HEK293 (cell line): ENCODE measurements around the gene DIS3L2.

ENCODE experiments used
- CTCF ChIA-PET: fragments of 350-600 bp; formaldehyde crosslinking; extraction: SDS; loops from one replicate; lab custom pipeline; 2021; ENCODE audit warnings: antibody characterized with exemption; lab: Yijun Ruan, JAX
- POLR2A ChIA-PET: fragments of 300-600 bp; formaldehyde crosslinking; extraction: SDS; loops from one replicate; lab custom pipeline; 2020; ENCODE audit warnings: antibody characterized with exemption, inconsistent platforms; lab: Yijun Ruan, JAX
- H3K27ac ChIP-seq: fragments of 200-500 bp; sonication (Bioruptor generic); 2 replicates; pipeline ENCODE4 v1.5.1; 2014; ENCODE audit warnings: low read depth, low read length, control low read depth, inconsistent platforms; ENCODE audit errors: extremely low read depth
- H3K36me3 ChIP-seq, 2 experiments: fragments of 200-500 bp in 1 of 2; sonication (Bioruptor generic) in 1 of 2; 1 replicate in 1 of 2; 2 replicates in 1 of 2; pipeline ENCODE4 v1.5.1; 2014 to 2017; ENCODE audit warnings: inconsistent platforms in 2 of 2, low read length in 2 of 2; ENCODE audit not compliant: control insufficient read depth in 2 of 2, insufficient read depth in 1 of 2
- H3K4me1 ChIP-seq: fragments of 200-500 bp; sonication (Bioruptor generic); 2 replicates; pipeline ENCODE4 v1.5.1; 2014; ENCODE audit warnings: mild to moderate bottlenecking, low read length, inconsistent platforms; ENCODE audit not compliant: control insufficient read depth, insufficient read depth
- H3K4me3 ChIP-seq: 2 replicates; pipeline ENCODE4 v1.5.1; 2011; ENCODE audit warnings: low read depth, mild to moderate bottlenecking, control low read depth, low read length, moderate library complexity
- H3K9me3 ChIP-seq: fragments of 200-500 bp; sonication (Bioruptor generic); 2 replicates; pipeline ENCODE4 v1.5.1; 2014; ENCODE audit warnings: low read depth, low read length, inconsistent platforms; ENCODE audit not compliant: control insufficient read depth, insufficient read depth
- AEBP2 ChIP-seq: fragments of 450-650 bp; formaldehyde crosslinking; IDR thresholded peaks from 2 replicates; pipeline ENCODE4 v1.5.1; 2016; ENCODE audit warnings: missing biosample characterization, missing genetic modification characterization, borderline replicate concordance
- EGR2 ChIP-seq: fragments of 450-650 bp; formaldehyde crosslinking; IDR thresholded peaks from 2 replicates; pipeline ENCODE4 v1.5.1; 2016; ENCODE audit warnings: low read depth, missing biosample characterization, missing genetic modification characterization
- GLI2 ChIP-seq: fragments of 450-650 bp; formaldehyde crosslinking; IDR thresholded peaks from 2 replicates; pipeline ENCODE4; 2017; ENCODE audit warnings: missing biosample characterization, missing genetic modification characterization, low read depth, borderline replicate concordance
- KLF1 ChIP-seq: fragments of 450-650 bp; formaldehyde crosslinking; IDR thresholded peaks from 2 replicates; pipeline ENCODE4 v1.5.1; 2016; ENCODE audit warnings: missing biosample characterization, missing genetic modification characterization
- KLF17 ChIP-seq: fragments of 450-650 bp; formaldehyde crosslinking; IDR thresholded peaks from 2 replicates; pipeline ENCODE4 v1.5.1; 2016; ENCODE audit warnings: missing biosample characterization, missing genetic modification characterization
- MYNN ChIP-seq: fragments of 450-650 bp; formaldehyde crosslinking; IDR thresholded peaks from 2 replicates; pipeline ENCODE4 v1.5.1; 2016; ENCODE audit warnings: missing biosample characterization, missing genetic modification characterization, borderline replicate concordance
- PBX3 ChIP-seq: sonication (generic); formaldehyde crosslinking; IDR thresholded peaks from 2 replicates; pipeline ENCODE4 v1.8.1; 2022; ENCODE audit warnings: mild to moderate bottlenecking, moderate library complexity, missing genetic modification reagents
- SP2 ChIP-seq: fragments of 450-650 bp; formaldehyde crosslinking; IDR thresholded peaks from 2 replicates; pipeline ENCODE4 v1.5.1; 2016; ENCODE audit warnings: missing biosample characterization, missing genetic modification characterization
- WT1 ChIP-seq: fragments of 450-650 bp; formaldehyde crosslinking; IDR thresholded peaks from 2 replicates; pipeline ENCODE4 v1.5.1; 2016; ENCODE audit warnings: missing biosample characterization, missing genetic modification characterization
- YY1 ChIP-seq: fragments of 450-650 bp; formaldehyde crosslinking; IDR thresholded peaks from 2 replicates; pipeline ENCODE4 v1.5.1; 2018; ENCODE audit warnings: missing biosample characterization, missing genetic modification characterization
- YY2 ChIP-seq: fragments of 450-650 bp; formaldehyde crosslinking; IDR thresholded peaks from 2 replicates; pipeline ENCODE4 v1.5.1; 2016; ENCODE audit warnings: missing biosample characterization, missing genetic modification characterization
- ZNF155 ChIP-seq: fragments of 450-650 bp; formaldehyde crosslinking; IDR thresholded peaks from 2 replicates; pipeline ENCODE4 v1.5.1; 2016; ENCODE audit warnings: missing biosample characterization, missing genetic modification characterization
- ZNF24 ChIP-seq: fragments of 450-650 bp; formaldehyde crosslinking; IDR thresholded peaks from 2 replicates; pipeline ENCODE4 v1.5.1; 2016; ENCODE audit warnings: missing biosample characterization, missing genetic modification characterization
- ZNF37A ChIP-seq: fragments of 450-650 bp; IDR thresholded peaks from 2 replicates; pipeline ENCODE4 v1.5.1; 2018; ENCODE audit warnings: missing biosample characterization, missing genetic modification characterization
- ZNF398 ChIP-seq: fragments of 450-650 bp; formaldehyde crosslinking; IDR thresholded peaks from 2 replicates; pipeline ENCODE4 v1.5.1; 2017; ENCODE audit warnings: missing biosample characterization, missing genetic modification characterization
- ZNF423 ChIP-seq: fragments of 450-650 bp; formaldehyde crosslinking; IDR thresholded peaks from 2 replicates; pipeline ENCODE4 v1.5.1; 2016; ENCODE audit warnings: missing biosample characterization, missing genetic modification characterization
- ZNF513 ChIP-seq: fragments of 450-650 bp; IDR thresholded peaks from 2 replicates; pipeline ENCODE4 v1.5.1; 2018; ENCODE audit warnings: missing biosample characterization, missing genetic modification characterization
- ZNF521 ChIP-seq: fragments of 450-650 bp; formaldehyde crosslinking; IDR thresholded peaks from 2 replicates; pipeline ENCODE4 v1.5.1; 2017; ENCODE audit warnings: missing biosample characterization, mild to moderate bottlenecking, missing genetic modification characterization
- ZNF529 ChIP-seq: fragments of 450-650 bp; formaldehyde crosslinking; IDR thresholded peaks from 2 replicates; pipeline ENCODE4 v1.5.1; 2017; ENCODE audit warnings: missing genetic modification characterization, missing biosample characterization; ENCODE audit not compliant: insufficient replicate concordance
- ZNF558 ChIP-seq: fragments of 450-650 bp; formaldehyde crosslinking; IDR thresholded peaks from 2 replicates; pipeline ENCODE4 v1.5.1; 2016; ENCODE audit warnings: missing biosample characterization, missing genetic modification characterization
- ZSCAN23 ChIP-seq: fragments of 450-650 bp; formaldehyde crosslinking; IDR thresholded peaks from 2 replicates; pipeline ENCODE4 v1.5.1; 2016; ENCODE audit warnings: missing biosample characterization, missing genetic modification characterization
- ZSCAN30 ChIP-seq: fragments of 450-650 bp; IDR thresholded peaks from 2 replicates; pipeline ENCODE4 v1.5.1; 2018; ENCODE audit warnings: missing biosample characterization, mild to moderate bottlenecking, missing genetic modification characterization, moderate library complexity
- TF ChIP-seq, protein P1 (sequence below): fragments of 450-650 bp; formaldehyde crosslinking; conservative IDR thresholded peaks from 2 replicates; pipeline ENCODE4 v1.5.1; 2016; ENCODE audit warnings: low read depth, missing biosample characterization, missing genetic modification characterization

The DIS3L2 gene

GRCh38 chr2:232348936-232349335 is 387.4 kb downstream of the DIS3L2 start (continued):
- TF ChIP-seq AEBP2 (tag by site-specific recombination) = no peak
- TF ChIP-seq EGR2 (tag by site-specific recombination) = 0 out of 2 replicates have a peak, but pooled peaks have one; percentile 14
- TF ChIP-seq ZNF521 = no peak
- TF ChIP-seq KLF1 (tag by site-specific recombination) = peak; percentile 87
- TF ChIP-seq KLF17 (tag by site-specific recombination) = peak; percentile 41; the same call in 1 of the 2 replicates
- no peak for TF ChIP-seq YY2
- TF ChIP-seq, all 188 proteins: peak for 4

- Histone ChIP-seq H3K4me1 (no peaks in the 10 kb centered on the region), H3K9me3 (no peaks in the 10 kb centered on the region), H3K36me3 (no peaks in the 10 kb centered on the region), H3K27ac (no peak overlapping the region), H3K4me3 (no peak overlapping the region)
- TF ChIP-seq ZNF155 (no peak), MYNN (tag by site-specific recombination) (no peak), GLI2 (tag by site-specific recombination) (no peak)
- CTCF ChIA-PET = no interaction called here
- POLR2A ChIA-PET = no interaction called here
These were observed 388.0 kb downstream of the DIS3L2 start for GRCh38 chr2:232349546-232349945.

GRCh38 chr2:232349946-232350635 is 388.6 kb downstream of the DIS3L2 start:
- H3K9me3 ChIP-seq = no peaks in the 10 kb centered on the region
- H3K36me3 ChIP-seq = no peaks in the 10 kb centered on the region
- CTCF ChIA-PET = interaction anchor here (0.8 kb wide), 1 partner anchor 1203 kb away, joined by 3 read pairs; no protein-coding TSS in a partner anchor
- no peak overlapping the region for H3K4me3 ChIP-seq
- POLR2A ChIA-PET = no interaction called here
- H3K4me1 ChIP-seq = no peaks in the 10 kb centered on the region
- H3K27ac ChIP-seq = no peak overlapping the region
- TF ChIP-seq, protein P1, sequence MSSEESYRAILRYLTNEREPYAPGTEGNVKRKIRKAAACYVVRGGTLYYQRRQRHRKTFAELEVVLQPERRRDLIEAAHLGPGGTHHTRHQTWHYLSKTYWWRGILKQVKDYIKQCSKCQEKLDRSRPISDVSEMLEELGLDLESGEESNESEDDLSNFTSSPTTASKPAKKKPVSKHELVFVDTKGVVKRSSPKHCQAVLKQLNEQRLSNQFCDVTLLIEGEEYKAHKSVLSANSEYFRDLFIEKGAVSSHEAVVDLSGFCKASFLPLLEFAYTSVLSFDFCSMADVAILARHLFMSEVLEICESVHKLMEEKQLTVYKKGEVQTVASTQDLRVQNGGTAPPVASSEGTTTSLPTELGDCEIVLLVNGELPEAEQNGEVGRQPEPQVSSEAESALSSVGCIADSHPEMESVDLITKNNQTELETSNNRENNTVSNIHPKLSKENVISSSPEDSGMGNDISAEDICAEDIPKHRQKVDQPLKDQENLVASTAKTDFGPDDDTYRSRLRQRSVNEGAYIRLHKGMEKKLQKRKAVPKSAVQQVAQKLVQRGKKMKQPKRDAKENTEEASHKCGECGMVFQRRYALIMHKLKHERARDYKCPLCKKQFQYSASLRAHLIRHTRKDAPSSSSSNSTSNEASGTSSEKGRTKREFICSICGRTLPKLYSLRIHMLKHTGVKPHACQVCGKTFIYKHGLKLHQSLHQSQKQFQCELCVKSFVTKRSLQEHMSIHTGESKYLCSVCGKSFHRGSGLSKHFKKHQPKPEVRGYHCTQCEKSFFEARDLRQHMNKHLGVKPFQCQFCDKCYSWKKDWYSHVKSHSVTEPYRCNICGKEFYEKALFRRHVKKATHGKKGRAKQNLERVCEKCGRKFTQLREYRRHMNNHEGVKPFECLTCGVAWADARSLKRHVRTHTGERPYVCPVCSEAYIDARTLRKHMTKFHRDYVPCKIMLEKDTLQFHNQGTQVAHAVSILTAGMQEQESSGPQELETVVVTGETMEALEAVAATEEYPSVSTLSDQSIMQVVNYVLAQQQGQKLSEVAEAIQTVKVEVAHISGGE (tag by site-specific recombination) = no peak
- TF ChIP-seq WT1 (tag by site-specific recombination) (no peak), ZNF513 (tag by site-specific recombination) (no peak), ZSCAN30 (no peak), ZNF398 (tag by site-specific recombination) (no peak), PBX3 (CRISPR knock-in tag) (no peak), ZSCAN23 (tag by site-specific recombination) (no peak), ZNF37A (tag by site-specific recombination) (no peak), ZNF558 (tag by site-specific recombination) (no peak), SP2 (no peak), YY1 (no peak), ZNF423 (tag by site-specific recombination) (no peak), ZNF24 (tag by site-specific recombination) (no peak), ZNF529 (tag by site-specific recombination) (no peak)
